GM12874 (cell line): Measurements from ENCODE around the gene BRD1.

Experiments used
- CTCF ChIP-seq: IDR thresholded peaks from 2 replicates; pipeline ENCODE4 v1.5.1; 2011; ENCODE audit warnings: low read depth, mild to moderate bottlenecking, control low read depth, low read length, moderate library complexity; ENCODE audit not compliant: insufficient read depth

BRD1 gene

GRCh38 chr22:49826603-49827270 is 936 bp downstream of the BRD1 start:
- TF ChIP-seq CTCF: no peak

- TF ChIP-seq CTCF: no peak
Observed at GRCh38 chr22:49825944-49826602, 1.6 kb downstream of the BRD1 start.

GRCh38 chr22:49825436-49825835 is 2.2 kb downstream of the BRD1 start:
- TF ChIP-seq CTCF: no peak

GRCh38 chr22:49824936-49825335 is 2.7 kb downstream of the BRD1 start:
- TF ChIP-seq CTCF: no peak

- TF ChIP-seq CTCF: no peak
Observed at GRCh38 chr22:49824185-49824925, 3.3 kb downstream of the BRD1 start.

GRCh38 chr22:49823289-49824045 is 4.2 kb downstream of the BRD1 start:
- no peak for TF ChIP-seq CTCF

GRCh38 chr22:49820984-49821383 is 6.7 kb downstream of the BRD1 start:
- TF ChIP-seq CTCF: no peak
